Neural crest cell (in vitro differentiated cells): ENCODE results near the gene TRPM1. TPM values are rescaled to one million over a fixed set of nuclear protein-coding genes. Genes with fewer than 3 reads are reported as not detected.

Experiments
- DNase-seq: peaks from one replicate; pipeline ENCODE4 v3.0.0; 2021; ENCODE audit warnings: low read depth, mixed read lengths, low spot score
- H3K27ac Mint-ChIP-seq: one replicate; pipeline ENCODE4 v1.8.0; 2021; ENCODE audit warnings: mild to moderate bottlenecking, mixed read lengths; ENCODE audit not compliant: unreplicated experiment
- H3K27me3 Mint-ChIP-seq: 2 replicates; pipeline ENCODE4 v1.8.0; 2021; ENCODE audit warnings: low read depth, mild to moderate bottlenecking, mixed read lengths
- H3K36me3 Mint-ChIP-seq: 2 replicates; pipeline ENCODE4 v1.8.0; 2021; ENCODE audit warnings: low read depth, mild to moderate bottlenecking, mixed read lengths
- H3K4me1 Mint-ChIP-seq: 2 replicates; pipeline ENCODE4 v1.8.0; 2021; ENCODE audit warnings: mixed read lengths
- H3K4me3 Mint-ChIP-seq: one replicate; pipeline ENCODE4 v1.8.0; 2021; ENCODE audit warnings: mild to moderate bottlenecking, mixed read lengths
- H3K9me3 Mint-ChIP-seq: 2 replicates; pipeline ENCODE4 v1.8.0; 2021; ENCODE audit warnings: mixed read lengths
- total RNA-seq: library from RNA; stranded (reverse); gene quantifications from 2 replicates; pipeline ENCODE4 v1.2.1, GENCODE V29; 2021
- TF ChIP-seq, protein P1 (sequence below): fragments of 200-600 bp; sonication (generic); conservative IDR thresholded peaks from 2 replicates; pipeline ENCODE4 v1.5.0; 2021; ENCODE audit warnings: antibody characterized with exemption, mild to moderate bottlenecking

Gene TRPM1
- total RNA-seq, 1 donor from 2014 or later: not detected

DNA sequence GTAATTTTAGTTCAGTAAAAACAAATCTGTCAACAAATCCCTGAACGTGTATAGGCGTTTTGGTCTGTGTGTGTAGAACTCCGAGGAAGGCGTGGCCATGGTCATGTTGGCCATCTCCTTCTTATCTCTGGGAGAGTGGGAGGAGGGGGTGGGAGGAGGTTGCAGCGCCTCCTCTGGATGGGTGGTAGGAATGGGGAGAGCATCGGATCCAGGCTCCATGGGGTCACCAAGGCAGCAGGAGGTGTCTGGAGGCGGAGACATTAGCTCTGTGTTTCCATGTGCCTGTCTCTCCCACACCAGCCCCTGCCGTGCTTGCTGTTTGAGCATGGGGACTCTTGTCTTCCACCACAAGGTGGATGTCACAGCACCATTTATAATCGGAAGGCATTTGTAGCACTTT is 34.5 kb upstream of the TRPM1 start:
- Mint-ChIP-seq H3K36me3 (no peaks in the 10 kb centered on the region), H3K27me3 (no peaks in the 10 kb centered on the region), H3K9me3 (peaks cover 3% of the 10 kb centered on the region), H3K27ac (no peak overlapping the region), H3K4me1 (peaks cover 21% of the 10 kb centered on the region), H3K4me3 (no peak overlapping the region)
- no peak for DNase-seq
- TF ChIP-seq, protein P1, sequence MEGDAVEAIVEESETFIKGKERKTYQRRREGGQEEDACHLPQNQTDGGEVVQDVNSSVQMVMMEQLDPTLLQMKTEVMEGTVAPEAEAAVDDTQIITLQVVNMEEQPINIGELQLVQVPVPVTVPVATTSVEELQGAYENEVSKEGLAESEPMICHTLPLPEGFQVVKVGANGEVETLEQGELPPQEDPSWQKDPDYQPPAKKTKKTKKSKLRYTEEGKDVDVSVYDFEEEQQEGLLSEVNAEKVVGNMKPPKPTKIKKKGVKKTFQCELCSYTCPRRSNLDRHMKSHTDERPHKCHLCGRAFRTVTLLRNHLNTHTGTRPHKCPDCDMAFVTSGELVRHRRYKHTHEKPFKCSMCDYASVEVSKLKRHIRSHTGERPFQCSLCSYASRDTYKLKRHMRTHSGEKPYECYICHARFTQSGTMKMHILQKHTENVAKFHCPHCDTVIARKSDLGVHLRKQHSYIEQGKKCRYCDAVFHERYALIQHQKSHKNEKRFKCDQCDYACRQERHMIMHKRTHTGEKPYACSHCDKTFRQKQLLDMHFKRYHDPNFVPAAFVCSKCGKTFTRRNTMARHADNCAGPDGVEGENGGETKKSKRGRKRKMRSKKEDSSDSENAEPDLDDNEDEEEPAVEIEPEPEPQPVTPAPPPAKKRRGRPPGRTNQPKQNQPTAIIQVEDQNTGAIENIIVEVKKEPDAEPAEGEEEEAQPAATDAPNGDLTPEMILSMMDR: no peak

- H3K27ac Mint-ChIP-seq: no peak overlapping the region
- H3K4me3 Mint-ChIP-seq: no peak overlapping the region
- no peaks in the 10 kb centered on the region for H3K36me3 Mint-ChIP-seq
- peaks cover 3% of the 10 kb centered on the region for H3K9me3 Mint-ChIP-seq
- H3K27me3 Mint-ChIP-seq: no peaks in the 10 kb centered on the region
- TF ChIP-seq, protein P1: no peak
- DNase-seq: no peak
- peaks cover 21% of the 10 kb centered on the region for H3K4me1 Mint-ChIP-seq
Measured at GRCh38 chr15:31135523-31135922, 34.0 kb upstream of the TRPM1 start.

DNA sequence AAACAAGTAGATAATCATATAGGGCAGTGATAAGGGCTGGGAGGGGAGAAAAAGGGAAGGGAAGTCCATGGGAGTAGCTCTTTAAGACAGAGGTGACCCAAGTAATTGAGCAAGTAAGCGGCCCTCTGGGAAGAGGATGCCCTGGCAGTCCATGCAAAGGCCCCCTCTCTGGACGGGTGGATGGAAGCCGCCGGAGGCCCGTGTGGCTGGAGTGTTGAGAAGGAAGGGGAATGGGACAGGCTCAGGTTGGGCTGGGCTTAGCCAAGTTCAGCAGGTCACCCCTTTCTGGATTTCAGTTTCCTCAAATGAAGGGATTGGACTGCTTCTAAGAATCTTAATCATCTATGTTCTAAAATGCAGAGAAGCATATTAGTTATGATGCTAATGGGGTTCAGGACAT is 32.4 kb upstream of the TRPM1 start:
- DNase-seq: no peak
- Mint-ChIP-seq H3K36me3 (no peaks in the 10 kb centered on the region), H3K9me3 (peaks cover 3% of the 10 kb centered on the region), H3K27me3 (no peaks in the 10 kb centered on the region), H3K4me3 (no peak overlapping the region), H3K4me1 (peaks cover 21% of the 10 kb centered on the region), H3K27ac (no peak overlapping the region)
- TF ChIP-seq, protein P1: no peak

DNA sequence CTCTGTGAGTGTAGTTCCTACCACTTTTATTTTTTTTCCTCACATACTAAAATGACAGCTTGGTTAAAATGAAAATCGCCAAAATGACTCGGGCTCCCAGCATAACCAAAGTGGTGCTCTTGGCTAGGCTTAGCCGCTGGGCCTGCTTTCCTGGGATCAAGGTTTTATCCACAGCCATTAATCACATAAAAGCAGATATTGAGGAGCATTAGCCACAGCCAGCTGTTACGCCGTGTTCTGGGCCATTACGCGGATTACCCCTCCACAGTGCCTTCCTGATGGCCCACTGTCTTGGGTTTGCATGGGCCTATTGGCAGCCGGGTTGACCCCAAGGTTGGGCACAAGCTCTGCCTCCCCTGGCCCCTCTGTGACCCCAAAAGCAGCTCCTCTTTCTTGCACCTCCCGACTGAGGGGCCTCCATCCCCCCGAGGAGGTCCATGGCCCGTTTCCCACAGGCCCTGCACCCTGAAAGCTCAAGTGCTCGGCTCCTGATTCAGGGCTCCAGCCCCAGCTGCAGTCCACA is 30.4 kb upstream of the TRPM1 start:
- no peaks in the 10 kb centered on the region for H3K27me3 Mint-ChIP-seq

GRCh38 chr15:31130576-31131237 is 29.2 kb upstream of the TRPM1 start:
- DNase-seq: no peak
- Mint-ChIP-seq H3K4me3 (no peak overlapping the region), H3K4me1 (peaks cover 6% of the 10 kb centered on the region), H3K27ac (no peak overlapping the region), H3K9me3 (peaks cover 2% of the 10 kb centered on the region), H3K27me3 (no peaks in the 10 kb centered on the region), H3K36me3 (no peaks in the 10 kb centered on the region)
- TF ChIP-seq, protein P1: no peak

More for the DNA sequence above, 30.4 kb upstream of the TRPM1 start:
- no peak for DNase-seq
- Mint-ChIP-seq H3K36me3 (no peaks in the 10 kb centered on the region), H3K4me1 (peaks cover 18% of the 10 kb centered on the region), H3K4me3 (no peak overlapping the region), H3K9me3 (peaks cover 3% of the 10 kb centered on the region), H3K27ac (no peak overlapping the region)
- TF ChIP-seq, protein P1: no peak
